GM23338 (cell line): Measurements from ENCODE around the gene VILL. TPM values are rescaled to one million over a fixed set of nuclear protein-coding genes. Genes with fewer than 3 reads are reported as not detected.

Experiments used
- ATAC-seq: fragments of 200-7000 bp; cut with Tn5 transposase; 3 replicates; pipeline ENCODE4 v1.9.1; 2020
- DNase-seq: peaks from one replicate; pipeline ENCODE4 v3.0.0-alpha.2; 2015; ENCODE audit warnings: low spot score
- H2AFZ ChIP-seq: fragments of 200-600 bp; sonication (generic); 2 replicates; pipeline ENCODE4 v1.8.0; 2016; ENCODE audit warnings: antibody characterized with exemption, mild to moderate bottlenecking, moderate library complexity
- H3F3A ChIP-seq: fragments of 200-600 bp; sonication (generic); replicated peaks from 2 replicates; pipeline ENCODE4 v1.8.0; 2017; ENCODE audit warnings: antibody characterized with exemption, mixed run types, low read depth
- H3K27ac ChIP-seq: fragments of 200-600 bp; sonication (generic); 2 replicates; pipeline ENCODE4 v1.6.1; 2016; ENCODE audit warnings: low read depth
- H3K27me3 ChIP-seq: fragments of 200-600 bp; sonication (generic); 2 replicates; pipeline ENCODE4 v1.8.0; 2016; ENCODE audit warnings: mild to moderate bottlenecking, mixed run types, moderate library complexity; ENCODE audit not compliant: insufficient read depth
- H3K36me3 ChIP-seq: fragments of 200-600 bp; sonication (generic); 2 replicates; pipeline ENCODE4 v1.8.0; 2016; ENCODE audit warnings: mild to moderate bottlenecking; ENCODE audit not compliant: insufficient read depth
- H3K4me1 ChIP-seq: fragments of 200-600 bp; sonication (generic); 2 replicates; pipeline ENCODE4 v1.8.0; 2016; ENCODE audit warnings: mild to moderate bottlenecking, moderate library complexity; ENCODE audit not compliant: insufficient read depth
- H3K4me2 ChIP-seq: fragments of 200-600 bp; sonication (generic); 2 replicates; pipeline ENCODE4 v1.7.1; 2017; ENCODE audit warnings: mixed run types
- H3K4me3 ChIP-seq: fragments of 200-600 bp; sonication (generic); 2 replicates; pipeline ENCODE4 v1.6.1; 2016; ENCODE audit warnings: mixed run types
- H3K79me2 ChIP-seq: fragments of 200-600 bp; sonication (generic); replicated peaks from 2 replicates; pipeline ENCODE4 v1.8.0; 2017; ENCODE audit warnings: mild to moderate bottlenecking; ENCODE audit not compliant: insufficient read depth
- H3K9me2 ChIP-seq: fragments of 200-600 bp; sonication (generic); 2 replicates; pipeline ENCODE4 v1.8.0; 2017; ENCODE audit not compliant: insufficient read depth
- H4K20me1 ChIP-seq: fragments of 200-600 bp; sonication (generic); replicated peaks from 2 replicates; pipeline ENCODE4 v1.8.0; 2017; ENCODE audit warnings: mild to moderate bottlenecking; ENCODE audit not compliant: insufficient read depth
- H3K27ac Mint-ChIP-seq: 2 replicates; pipeline ENCODE4 v1.8.0; 2020; ENCODE audit warnings: inconsistent platforms, mild to moderate bottlenecking, moderate library complexity, mixed read lengths
- H3K27me3 Mint-ChIP-seq: 3 replicates; pipeline ENCODE4 v1.8.0; 2022; ENCODE audit warnings: low read depth, mild to moderate bottlenecking, moderate library complexity, mixed read lengths, inconsistent platforms; ENCODE audit not compliant: insufficient read depth, poor library complexity
- H3K36me3 Mint-ChIP-seq: 3 replicates; pipeline ENCODE4 v1.8.0; 2021; ENCODE audit warnings: low read depth, mild to moderate bottlenecking, inconsistent platforms, moderate library complexity, mixed read lengths
- H3K4me1 Mint-ChIP-seq: 3 replicates; pipeline ENCODE4 v1.8.0; 2020; ENCODE audit warnings: mild to moderate bottlenecking, inconsistent platforms, mixed read lengths
- H3K4me3 Mint-ChIP-seq: 3 replicates; pipeline ENCODE4 v1.8.0; 2021; ENCODE audit warnings: moderate library complexity, mild to moderate bottlenecking, inconsistent platforms, mixed read lengths
- H3K9me3 Mint-ChIP-seq: 3 replicates; pipeline ENCODE4 v1.8.0; 2020; ENCODE audit warnings: moderate library complexity, mild to moderate bottlenecking, inconsistent platforms, mixed read lengths
- EZH2phosphoT487 ChIP-seq: fragments of 200-600 bp; sonication (generic); IDR thresholded peaks from one replicate; pipeline ENCODE4 v1.8.1; 2018; ENCODE audit warnings: antibody characterized with exemption; ENCODE audit not compliant: unreplicated experiment
- NANOG ChIP-seq: IDR thresholded peaks from 2 replicates; pipeline ENCODE4 v1.6.1; 2016; ENCODE audit warnings: antibody characterized with exemption, borderline replicate concordance
- POLR2AphosphoS5 ChIP-seq: IDR thresholded peaks from 2 replicates; pipeline ENCODE4 v1.6.1; 2016; ENCODE audit warnings: antibody characterized with exemption, low read depth
- ZNF114 ChIP-seq: fragments of 250-450 bp; sonication (Bioruptor Pico); IDR thresholded peaks from 2 replicates; pipeline ENCODE4 v1.5.0; 2020; ENCODE audit warnings: mild to moderate bottlenecking, moderate library complexity
- ZNF331 ChIP-seq: fragments of 250-450 bp; sonication (Bioruptor Pico); IDR thresholded peaks from 2 replicates; pipeline ENCODE4 v1.5.0; 2020; ENCODE audit warnings: low read depth, mild to moderate bottlenecking, moderate library complexity
- polyA plus RNA-seq: library from polyadenylated mRNA; unstranded; fragments of >200 nt; fragmentation: Nextera tagmentation; extraction: Ambion mirVana; gene quantifications from 2 replicates; pipeline ENCODE4 v1.2.1, GENCODE V29; 2016
- total RNA-seq: library from RNA; depleted of rRNA; stranded (reverse); fragments of >200 nt; shearing (Covaris generic); gene quantifications from 2 replicates; pipeline ENCODE4 v1.2.3, GENCODE V29; 2014
- TF ChIP-seq, protein P1 (sequence below), 2 experiments: fragments of 200-600 bp in 1 of 2; sonication (generic) in 1 of 2; conservative IDR thresholded peaks; 2 replicates each; pipeline versions ENCODE4 v1.5.1 to v1.6.1; 2016 to 2017; ENCODE audit warnings: antibody characterized with exemption in 2 of 2, low read depth in 2 of 2, mild to moderate bottlenecking in 2 of 2, moderate library complexity in 1 of 2
- TF ChIP-seq, protein P2 (sequence below): IDR thresholded peaks from one replicate; pipeline ENCODE4 v1.6.1; 2018; ENCODE audit warnings: antibody characterized with exemption; ENCODE audit not compliant: unreplicated experiment
- TF ChIP-seq, protein P3 (sequence below): fragments of 250-450 bp; sonication (Bioruptor Pico); IDR thresholded peaks from 2 replicates; pipeline ENCODE4 v1.5.0; 2020; ENCODE audit warnings: mild to moderate bottlenecking, moderate library complexity

VILL gene
- total and polyA plus RNA-seq, 2 experiments from 2014 or later: 2.7 to 9.8 TPM

DNA sequence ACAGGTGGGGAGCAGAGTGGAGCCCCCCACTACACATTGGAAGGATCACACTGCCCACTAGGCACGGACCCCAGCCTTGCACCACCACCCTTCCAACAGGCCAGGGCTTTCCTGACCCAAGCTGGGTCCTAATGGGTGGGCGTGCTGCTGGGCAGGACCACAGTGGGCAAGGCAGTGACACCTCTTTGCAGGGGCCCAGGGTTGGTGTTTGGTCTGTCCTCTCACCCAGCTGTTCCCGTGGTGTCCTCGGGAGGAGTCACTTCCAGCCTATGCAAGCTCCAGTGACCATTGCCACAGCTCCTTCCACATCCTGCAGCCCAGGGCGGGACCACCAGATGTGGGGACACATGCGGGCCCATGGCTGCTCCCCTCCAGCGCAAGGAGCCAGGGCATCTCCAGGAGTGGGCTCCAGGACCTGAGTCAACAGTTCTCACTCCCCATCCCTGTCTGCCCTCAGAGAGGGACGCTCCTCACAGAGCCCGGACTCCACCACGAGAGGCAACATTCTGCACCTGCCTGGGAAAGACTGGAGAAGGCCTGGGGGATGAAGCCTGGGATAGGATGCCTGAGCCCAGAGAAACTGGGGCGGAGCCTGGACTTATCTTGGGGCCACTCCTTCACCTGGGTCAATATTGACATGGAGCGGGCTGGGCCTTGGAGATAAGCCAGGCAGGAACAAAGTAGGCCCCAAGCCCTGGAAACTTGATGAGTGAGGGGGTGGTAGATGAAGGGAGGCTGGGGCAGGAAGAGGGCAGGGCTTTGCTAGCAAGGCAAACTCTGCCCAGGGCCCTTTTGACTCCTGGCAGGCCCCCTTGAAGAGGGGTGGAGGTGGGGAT lies 3.9 kb upstream of the VILL start:
- H3K4me2 ChIP-seq: no peak overlapping the region
- peak; percentile 15 for ATAC-seq
- DNase-seq: peak; percentile 40
- Mint-ChIP-seq H3K4me1 (peaks cover 9% of the 10 kb centered on the region), H3K9me3 (no peaks in the 10 kb centered on the region), H3K27ac (no peak overlapping the region), H3K36me3 (no peaks in the 10 kb centered on the region), H3K27me3 (peaks cover 22% of the 10 kb centered on the region), H3K4me3 (no peak overlapping the region)
- no peak overlapping the region for H2AFZ ChIP-seq
- H3K9me2 ChIP-seq: no peaks in the 10 kb centered on the region
- H3K4me1 ChIP-seq: no peaks in the 10 kb centered on the region
- TF ChIP-seq EZH2phosphoT487: no peak
- no peak for TF ChIP-seq ZNF114 (CRISPR knock-in tag)
- TF ChIP-seq, protein P1, sequence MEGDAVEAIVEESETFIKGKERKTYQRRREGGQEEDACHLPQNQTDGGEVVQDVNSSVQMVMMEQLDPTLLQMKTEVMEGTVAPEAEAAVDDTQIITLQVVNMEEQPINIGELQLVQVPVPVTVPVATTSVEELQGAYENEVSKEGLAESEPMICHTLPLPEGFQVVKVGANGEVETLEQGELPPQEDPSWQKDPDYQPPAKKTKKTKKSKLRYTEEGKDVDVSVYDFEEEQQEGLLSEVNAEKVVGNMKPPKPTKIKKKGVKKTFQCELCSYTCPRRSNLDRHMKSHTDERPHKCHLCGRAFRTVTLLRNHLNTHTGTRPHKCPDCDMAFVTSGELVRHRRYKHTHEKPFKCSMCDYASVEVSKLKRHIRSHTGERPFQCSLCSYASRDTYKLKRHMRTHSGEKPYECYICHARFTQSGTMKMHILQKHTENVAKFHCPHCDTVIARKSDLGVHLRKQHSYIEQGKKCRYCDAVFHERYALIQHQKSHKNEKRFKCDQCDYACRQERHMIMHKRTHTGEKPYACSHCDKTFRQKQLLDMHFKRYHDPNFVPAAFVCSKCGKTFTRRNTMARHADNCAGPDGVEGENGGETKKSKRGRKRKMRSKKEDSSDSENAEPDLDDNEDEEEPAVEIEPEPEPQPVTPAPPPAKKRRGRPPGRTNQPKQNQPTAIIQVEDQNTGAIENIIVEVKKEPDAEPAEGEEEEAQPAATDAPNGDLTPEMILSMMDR (conservative IDR thresholded peaks at IDR 0.05; ENCODE audit: low read depth in 2 of 2): no peak
- no peak for TF ChIP-seq POLR2AphosphoS5
- TF ChIP-seq NANOG: no peak
- TF ChIP-seq, protein P2, sequence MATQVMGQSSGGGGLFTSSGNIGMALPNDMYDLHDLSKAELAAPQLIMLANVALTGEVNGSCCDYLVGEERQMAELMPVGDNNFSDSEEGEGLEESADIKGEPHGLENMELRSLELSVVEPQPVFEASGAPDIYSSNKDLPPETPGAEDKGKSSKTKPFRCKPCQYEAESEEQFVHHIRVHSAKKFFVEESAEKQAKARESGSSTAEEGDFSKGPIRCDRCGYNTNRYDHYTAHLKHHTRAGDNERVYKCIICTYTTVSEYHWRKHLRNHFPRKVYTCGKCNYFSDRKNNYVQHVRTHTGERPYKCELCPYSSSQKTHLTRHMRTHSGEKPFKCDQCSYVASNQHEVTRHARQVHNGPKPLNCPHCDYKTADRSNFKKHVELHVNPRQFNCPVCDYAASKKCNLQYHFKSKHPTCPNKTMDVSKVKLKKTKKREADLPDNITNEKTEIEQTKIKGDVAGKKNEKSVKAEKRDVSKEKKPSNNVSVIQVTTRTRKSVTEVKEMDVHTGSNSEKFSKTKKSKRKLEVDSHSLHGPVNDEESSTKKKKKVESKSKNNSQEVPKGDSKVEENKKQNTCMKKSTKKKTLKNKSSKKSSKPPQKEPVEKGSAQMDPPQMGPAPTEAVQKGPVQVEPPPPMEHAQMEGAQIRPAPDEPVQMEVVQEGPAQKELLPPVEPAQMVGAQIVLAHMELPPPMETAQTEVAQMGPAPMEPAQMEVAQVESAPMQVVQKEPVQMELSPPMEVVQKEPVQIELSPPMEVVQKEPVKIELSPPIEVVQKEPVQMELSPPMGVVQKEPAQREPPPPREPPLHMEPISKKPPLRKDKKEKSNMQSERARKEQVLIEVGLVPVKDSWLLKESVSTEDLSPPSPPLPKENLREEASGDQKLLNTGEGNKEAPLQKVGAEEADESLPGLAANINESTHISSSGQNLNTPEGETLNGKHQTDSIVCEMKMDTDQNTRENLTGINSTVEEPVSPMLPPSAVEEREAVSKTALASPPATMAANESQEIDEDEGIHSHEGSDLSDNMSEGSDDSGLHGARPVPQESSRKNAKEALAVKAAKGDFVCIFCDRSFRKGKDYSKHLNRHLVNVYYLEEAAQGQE: no peak
- TF ChIP-seq, protein P3, sequence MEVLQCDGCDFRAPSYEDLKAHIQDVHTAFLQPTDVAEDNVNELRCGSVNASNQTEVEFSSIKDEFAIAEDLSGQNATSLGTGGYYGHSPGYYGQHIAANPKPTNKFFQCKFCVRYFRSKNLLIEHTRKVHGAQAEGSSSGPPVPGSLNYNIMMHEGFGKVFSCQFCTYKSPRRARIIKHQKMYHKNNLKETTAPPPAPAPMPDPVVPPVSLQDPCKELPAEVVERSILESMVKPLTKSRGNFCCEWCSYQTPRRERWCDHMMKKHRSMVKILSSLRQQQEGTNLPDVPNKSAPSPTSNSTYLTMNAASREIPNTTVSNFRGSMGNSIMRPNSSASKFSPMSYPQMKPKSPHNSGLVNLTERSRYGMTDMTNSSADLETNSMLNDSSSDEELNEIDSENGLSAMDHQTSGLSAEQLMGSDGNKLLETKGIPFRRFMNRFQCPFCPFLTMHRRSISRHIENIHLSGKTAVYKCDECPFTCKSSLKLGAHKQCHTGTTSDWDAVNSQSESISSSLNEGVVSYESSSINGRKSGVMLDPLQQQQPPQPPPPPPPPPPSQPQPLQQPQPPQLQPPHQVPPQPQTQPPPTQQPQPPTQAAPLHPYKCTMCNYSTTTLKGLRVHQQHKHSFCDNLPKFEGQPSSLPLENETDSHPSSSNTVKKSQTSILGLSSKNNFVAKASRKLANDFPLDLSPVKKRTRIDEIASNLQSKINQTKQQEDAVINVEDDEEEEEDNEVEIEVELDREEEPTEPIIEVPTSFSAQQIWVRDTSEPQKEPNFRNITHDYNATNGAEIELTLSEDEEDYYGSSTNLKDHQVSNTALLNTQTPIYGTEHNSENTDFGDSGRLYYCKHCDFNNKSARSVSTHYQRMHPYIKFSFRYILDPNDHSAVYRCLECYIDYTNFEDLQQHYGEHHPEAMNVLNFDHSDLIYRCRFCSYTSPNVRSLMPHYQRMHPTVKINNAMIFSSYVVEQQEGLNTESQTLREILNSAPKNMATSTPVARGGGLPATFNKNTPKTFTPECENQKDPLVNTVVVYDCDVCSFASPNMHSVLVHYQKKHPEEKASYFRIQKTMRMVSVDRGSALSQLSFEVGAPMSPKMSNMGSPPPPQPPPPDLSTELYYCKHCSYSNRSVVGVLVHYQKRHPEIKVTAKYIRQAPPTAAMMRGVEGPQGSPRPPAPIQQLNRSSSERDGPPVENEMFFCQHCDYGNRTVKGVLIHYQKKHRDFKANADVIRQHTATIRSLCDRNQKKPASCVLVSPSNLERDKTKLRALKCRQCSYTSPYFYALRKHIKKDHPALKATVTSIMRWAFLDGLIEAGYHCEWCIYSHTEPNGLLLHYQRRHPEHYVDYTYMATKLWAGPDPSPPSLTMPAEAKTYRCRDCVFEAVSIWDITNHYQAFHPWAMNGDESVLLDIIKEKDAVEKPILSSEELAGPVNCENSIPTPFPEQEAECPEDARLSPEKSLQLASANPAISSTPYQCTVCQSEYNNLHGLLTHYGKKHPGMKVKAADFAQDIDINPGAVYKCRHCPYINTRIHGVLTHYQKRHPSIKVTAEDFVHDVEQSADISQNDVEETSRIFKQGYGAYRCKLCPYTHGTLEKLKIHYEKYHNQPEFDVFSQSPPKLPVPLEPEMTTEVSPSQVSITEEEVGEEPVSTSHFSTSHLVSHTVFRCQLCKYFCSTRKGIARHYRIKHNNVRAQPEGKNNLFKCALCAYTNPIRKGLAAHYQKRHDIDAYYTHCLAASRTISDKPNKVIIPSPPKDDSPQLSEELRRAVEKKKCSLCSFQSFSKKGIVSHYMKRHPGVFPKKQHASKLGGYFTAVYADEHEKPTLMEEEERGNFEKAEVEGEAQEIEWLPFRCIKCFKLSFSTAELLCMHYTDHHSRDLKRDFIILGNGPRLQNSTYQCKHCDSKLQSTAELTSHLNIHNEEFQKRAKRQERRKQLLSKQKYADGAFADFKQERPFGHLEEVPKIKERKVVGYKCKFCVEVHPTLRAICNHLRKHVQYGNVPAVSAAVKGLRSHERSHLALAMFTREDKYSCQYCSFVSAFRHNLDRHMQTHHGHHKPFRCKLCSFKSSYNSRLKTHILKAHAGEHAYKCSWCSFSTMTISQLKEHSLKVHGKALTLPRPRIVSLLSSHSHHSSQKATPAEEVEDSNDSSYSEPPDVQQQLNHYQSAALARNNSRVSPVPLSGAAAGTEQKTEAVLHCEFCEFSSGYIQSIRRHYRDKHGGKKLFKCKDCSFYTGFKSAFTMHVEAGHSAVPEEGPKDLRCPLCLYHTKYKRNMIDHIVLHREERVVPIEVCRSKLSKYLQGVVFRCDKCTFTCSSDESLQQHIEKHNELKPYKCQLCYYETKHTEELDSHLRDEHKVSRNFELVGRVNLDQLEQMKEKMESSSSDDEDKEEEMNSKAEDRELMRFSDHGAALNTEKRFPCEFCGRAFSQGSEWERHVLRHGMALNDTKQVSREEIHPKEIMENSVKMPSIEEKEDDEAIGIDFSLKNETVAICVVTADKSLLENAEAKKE (CRISPR knock-in tag): no peak
- no peak for TF ChIP-seq ZNF331 (CRISPR knock-in tag)
- no peaks in the 10 kb centered on the region for H3F3A ChIP-seq
- H3K27me3 ChIP-seq: no peaks in the 10 kb centered on the region
- no peak overlapping the region for H3K4me3 ChIP-seq
- H4K20me1 ChIP-seq: no peaks in the 10 kb centered on the region
- no peaks in the 10 kb centered on the region for H3K79me2 ChIP-seq
- no peak overlapping the region for H3K27ac ChIP-seq
- no peaks in the 10 kb centered on the region for H3K36me3 ChIP-seq
